WTC11 (cell line): ENCODE results near the gene PLP2.

Experiments
- CREB1 ChIP-seq: sonication (generic); formaldehyde crosslinking; IDR thresholded peaks from 2 replicates; pipeline ENCODE4 v1.8.0; 2023; ENCODE audit warnings: mild to moderate bottlenecking, missing genetic modification reagents
- NFE2L1 ChIP-seq: sonication (generic); formaldehyde crosslinking; IDR thresholded peaks from 2 replicates; pipeline ENCODE4 v1.8.1; 2023; ENCODE audit warnings: missing genetic modification reagents
- ZNF263 ChIP-seq: sonication (generic); formaldehyde crosslinking; IDR thresholded peaks from 2 replicates; pipeline ENCODE4 v1.8.1; 2022; ENCODE audit warnings: low read depth, mild to moderate bottlenecking, moderate library complexity, missing genetic modification reagents
- TF ChIP-seq, protein P1 (sequence below): sonication (generic); formaldehyde crosslinking; IDR thresholded peaks from 2 replicates; pipeline ENCODE4 v1.8.1; 2022; ENCODE audit warnings: mild to moderate bottlenecking, missing genetic modification reagents, moderate library complexity, borderline replicate concordance
- TF ChIP-seq, protein P2 (sequence below): fragments of 200-600 bp; IDR thresholded peaks from 2 replicates; pipeline ENCODE4 v1.8.0; 2022; ENCODE audit warnings: antibody characterized with exemption

DNA sequence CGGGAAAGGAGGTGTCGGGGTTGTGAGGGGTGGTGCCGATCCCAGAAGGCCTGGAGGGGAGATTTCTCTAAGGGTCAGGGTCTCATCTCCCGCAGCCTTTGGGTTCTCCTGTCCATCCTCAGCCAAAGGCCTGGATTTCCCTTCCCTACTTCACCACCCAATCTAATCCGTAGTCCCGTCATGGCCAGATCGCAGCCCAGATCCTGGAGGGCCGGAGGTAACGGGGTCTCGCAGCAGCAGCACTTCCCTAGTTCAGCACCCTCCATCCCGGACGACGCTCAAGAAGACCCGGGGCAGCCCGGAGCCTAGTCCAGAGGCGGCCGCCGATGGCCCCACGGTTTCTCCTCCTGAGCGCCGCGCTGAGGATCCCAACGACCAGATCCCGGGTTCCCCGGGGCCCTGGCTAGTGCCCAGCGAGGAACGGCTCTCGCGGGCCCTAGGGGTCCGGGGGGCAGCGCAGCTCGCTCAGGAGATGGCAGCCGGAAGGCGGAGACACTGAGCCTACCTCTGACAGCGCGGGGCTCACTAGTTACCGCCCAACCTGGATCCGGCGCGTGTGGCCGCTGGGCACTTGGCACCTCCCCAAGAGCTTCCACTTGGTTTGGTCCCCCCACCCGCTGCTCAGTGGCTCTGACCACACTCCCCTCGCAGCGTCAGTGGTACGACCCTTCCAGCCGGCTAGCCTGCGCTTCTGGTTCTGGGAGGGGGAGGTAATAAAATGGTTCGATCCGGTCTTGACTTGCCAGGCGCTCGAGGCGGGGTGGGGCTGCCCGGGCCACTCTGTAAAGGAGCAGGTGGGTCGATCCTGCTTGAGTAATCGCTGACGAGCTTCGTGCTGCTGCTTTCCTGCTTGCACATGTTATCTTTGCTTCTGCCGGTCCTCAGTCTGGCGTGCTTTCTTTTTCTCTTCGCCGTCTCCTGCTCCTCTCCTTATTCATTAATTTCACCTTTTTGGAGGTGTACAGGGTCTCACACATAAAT, 5.5 kb upstream of the PLP2 start:
- no peak for TF ChIP-seq NFE2L1 (CRISPR knock-in tag)
- TF ChIP-seq, protein P1, sequence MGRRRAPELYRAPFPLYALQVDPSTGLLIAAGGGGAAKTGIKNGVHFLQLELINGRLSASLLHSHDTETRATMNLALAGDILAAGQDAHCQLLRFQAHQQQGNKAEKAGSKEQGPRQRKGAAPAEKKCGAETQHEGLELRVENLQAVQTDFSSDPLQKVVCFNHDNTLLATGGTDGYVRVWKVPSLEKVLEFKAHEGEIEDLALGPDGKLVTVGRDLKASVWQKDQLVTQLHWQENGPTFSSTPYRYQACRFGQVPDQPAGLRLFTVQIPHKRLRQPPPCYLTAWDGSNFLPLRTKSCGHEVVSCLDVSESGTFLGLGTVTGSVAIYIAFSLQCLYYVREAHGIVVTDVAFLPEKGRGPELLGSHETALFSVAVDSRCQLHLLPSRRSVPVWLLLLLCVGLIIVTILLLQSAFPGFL (CRISPR knock-in tag): no peak
- TF ChIP-seq, protein P2, sequence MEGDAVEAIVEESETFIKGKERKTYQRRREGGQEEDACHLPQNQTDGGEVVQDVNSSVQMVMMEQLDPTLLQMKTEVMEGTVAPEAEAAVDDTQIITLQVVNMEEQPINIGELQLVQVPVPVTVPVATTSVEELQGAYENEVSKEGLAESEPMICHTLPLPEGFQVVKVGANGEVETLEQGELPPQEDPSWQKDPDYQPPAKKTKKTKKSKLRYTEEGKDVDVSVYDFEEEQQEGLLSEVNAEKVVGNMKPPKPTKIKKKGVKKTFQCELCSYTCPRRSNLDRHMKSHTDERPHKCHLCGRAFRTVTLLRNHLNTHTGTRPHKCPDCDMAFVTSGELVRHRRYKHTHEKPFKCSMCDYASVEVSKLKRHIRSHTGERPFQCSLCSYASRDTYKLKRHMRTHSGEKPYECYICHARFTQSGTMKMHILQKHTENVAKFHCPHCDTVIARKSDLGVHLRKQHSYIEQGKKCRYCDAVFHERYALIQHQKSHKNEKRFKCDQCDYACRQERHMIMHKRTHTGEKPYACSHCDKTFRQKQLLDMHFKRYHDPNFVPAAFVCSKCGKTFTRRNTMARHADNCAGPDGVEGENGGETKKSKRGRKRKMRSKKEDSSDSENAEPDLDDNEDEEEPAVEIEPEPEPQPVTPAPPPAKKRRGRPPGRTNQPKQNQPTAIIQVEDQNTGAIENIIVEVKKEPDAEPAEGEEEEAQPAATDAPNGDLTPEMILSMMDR: no peak
- no peak for TF ChIP-seq ZNF263 (CRISPR knock-in tag)
- no peak for TF ChIP-seq CREB1 (CRISPR knock-in tag)
